ENCODE results near the gene RASA2.
"Not testable (repeated sequence)": the region's sequence is repeated elsewhere in the genome, so short reads cannot be mapped to it uniquely, and the experiment has no call there.

Gene RASA2

DNA sequence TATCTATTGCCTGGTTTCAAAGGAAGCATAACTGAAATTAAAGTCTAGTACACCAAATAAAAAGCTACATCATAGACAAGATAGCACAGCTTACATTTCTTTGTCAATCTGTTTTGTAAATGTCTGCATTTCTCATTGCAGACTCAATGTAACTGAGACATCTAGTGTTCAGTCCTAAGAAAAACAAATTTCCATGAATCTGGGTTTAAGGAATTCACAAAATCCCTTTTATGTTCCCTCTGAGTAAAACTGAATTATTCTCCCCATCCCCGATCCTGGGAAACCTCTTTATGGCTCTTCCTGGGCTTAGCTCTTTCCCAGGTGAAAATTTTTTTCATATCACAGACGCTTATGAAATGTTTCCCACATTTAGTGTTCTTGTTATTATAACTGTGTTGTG lies 21.6 kb upstream of the RASA2 start:
- no peak overlapping the region for H3K27ac ChIP-seq (ENCODE audit: low read depth, low read length)
- H3K27me3 ChIP-seq (ENCODE audit: control insufficient read depth, insufficient read depth, low read length): no peaks in the 10 kb centered on the region
- no peak overlapping the region for H3K4me3 ChIP-seq (ENCODE audit: low read length)
- H3K4me1 ChIP-seq (ENCODE audit: control insufficient read depth, insufficient read depth, low read length): no peaks in the 10 kb centered on the region
- no peak overlapping the region for H3K9ac ChIP-seq (ENCODE audit: low read length)
- no peaks in the 10 kb centered on the region for H3K36me3 ChIP-seq (ENCODE audit: control insufficient read depth, insufficient read depth, low read length)

DNA sequence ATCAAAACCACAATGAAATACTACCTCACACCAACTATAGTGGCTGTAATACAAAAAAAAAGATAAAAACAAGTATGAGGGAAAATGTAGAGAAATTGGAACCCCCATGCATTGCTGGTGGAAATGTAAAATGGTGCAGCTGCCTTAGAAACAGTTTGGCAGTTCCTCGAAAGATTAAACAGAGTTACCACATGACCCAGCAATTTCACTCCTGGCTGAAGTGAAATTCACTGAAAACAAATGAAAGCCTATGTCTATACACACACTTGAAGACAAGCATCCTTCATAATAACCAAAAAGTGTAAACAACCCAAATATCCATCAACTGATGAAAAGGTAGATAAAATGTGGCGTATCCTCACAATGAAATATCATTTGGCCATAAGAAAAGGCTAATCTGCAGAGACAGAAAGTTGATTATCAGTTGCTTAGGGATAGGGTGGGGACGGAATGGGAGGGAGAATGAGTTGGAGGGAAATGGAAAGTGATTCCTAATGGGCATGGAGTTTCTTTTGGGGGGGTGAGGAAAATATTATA lies 20.1 kb upstream of the RASA2 start:
- Histone ChIP-seq H3K27me3 (ENCODE audit: control insufficient read depth, insufficient read depth, low read length) (no peaks in the 10 kb centered on the region), H3K9ac (ENCODE audit: low read length) (no peak overlapping the region), H3K27ac (ENCODE audit: low read depth, low read length) (no peak overlapping the region)

DNA sequence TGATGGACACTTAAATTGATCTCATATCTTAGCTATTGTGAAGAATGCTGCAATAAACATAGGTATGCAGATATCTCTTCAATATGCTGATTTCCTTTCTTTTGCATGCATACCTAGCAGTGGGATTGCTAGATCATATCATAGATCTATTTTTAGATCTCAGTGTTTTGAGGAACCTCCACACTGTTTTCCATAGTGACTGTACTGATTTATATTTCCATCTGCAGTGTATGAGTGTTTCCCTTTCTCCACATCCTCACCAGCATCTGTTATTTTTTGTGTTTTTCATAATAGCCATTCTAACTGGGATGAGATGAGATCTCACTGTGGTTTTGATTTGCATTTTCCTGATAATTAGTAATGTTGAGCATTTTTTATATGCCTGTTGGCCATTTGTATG lies 17.1 kb upstream of the RASA2 start:
- no peaks in the 10 kb centered on the region for H3K4me1 ChIP-seq (ENCODE audit: control insufficient read depth, insufficient read depth, low read length)
- no peak overlapping the region for H3K9ac ChIP-seq (ENCODE audit: low read length)
- no peak overlapping the region for H3K27ac ChIP-seq (ENCODE audit: low read depth, low read length)
- H3K4me3 ChIP-seq (ENCODE audit: low read length): no peak overlapping the region
- no peaks in the 10 kb centered on the region for H3K36me3 ChIP-seq (ENCODE audit: control insufficient read depth, insufficient read depth, low read length)
- no peaks in the 10 kb centered on the region for H3K27me3 ChIP-seq (ENCODE audit: control insufficient read depth, insufficient read depth, low read length)

More for the DNA sequence above, 20.1 kb upstream of the RASA2 start:
- no peak overlapping the region for H3K4me3 ChIP-seq (ENCODE audit: low read length)
- H3K4me1 ChIP-seq (ENCODE audit: control insufficient read depth, insufficient read depth, low read length): no peaks in the 10 kb centered on the region
- H3K36me3 ChIP-seq (ENCODE audit: control insufficient read depth, insufficient read depth, low read length): no peaks in the 10 kb centered on the region

DNA sequence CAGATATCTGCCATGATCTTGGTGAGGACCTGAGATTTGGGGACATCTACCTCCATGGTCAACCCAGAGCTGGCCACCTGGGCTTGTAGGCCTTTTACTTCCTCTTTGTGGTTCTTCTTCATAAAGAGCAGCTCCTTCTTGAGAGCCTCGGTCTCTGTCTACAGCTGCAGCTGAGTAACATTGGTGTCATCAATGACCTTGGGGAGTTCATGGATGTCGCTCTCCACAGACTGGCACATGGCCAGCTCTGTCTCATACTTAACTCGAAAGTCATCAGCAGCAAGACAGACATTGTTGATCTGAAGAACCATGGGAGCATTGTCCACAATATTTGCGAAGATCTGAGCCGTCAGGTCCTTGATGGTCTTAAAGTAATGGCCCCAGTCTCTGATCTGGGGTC lies 15.7 kb upstream of the RASA2 start:
- no peak overlapping the region for H3K9ac ChIP-seq (ENCODE audit: low read length)
- H3K4me3 ChIP-seq (ENCODE audit: low read length): no peak overlapping the region
- no peaks in the 10 kb centered on the region for H3K36me3 ChIP-seq (ENCODE audit: control insufficient read depth, insufficient read depth, low read length)
- no peaks in the 10 kb centered on the region for H3K27me3 ChIP-seq (ENCODE audit: control insufficient read depth, insufficient read depth, low read length)
- H3K4me1 ChIP-seq (ENCODE audit: control insufficient read depth, insufficient read depth, low read length): no peaks in the 10 kb centered on the region
- H3K27ac ChIP-seq (ENCODE audit: low read depth, low read length): no peak overlapping the region

DNA sequence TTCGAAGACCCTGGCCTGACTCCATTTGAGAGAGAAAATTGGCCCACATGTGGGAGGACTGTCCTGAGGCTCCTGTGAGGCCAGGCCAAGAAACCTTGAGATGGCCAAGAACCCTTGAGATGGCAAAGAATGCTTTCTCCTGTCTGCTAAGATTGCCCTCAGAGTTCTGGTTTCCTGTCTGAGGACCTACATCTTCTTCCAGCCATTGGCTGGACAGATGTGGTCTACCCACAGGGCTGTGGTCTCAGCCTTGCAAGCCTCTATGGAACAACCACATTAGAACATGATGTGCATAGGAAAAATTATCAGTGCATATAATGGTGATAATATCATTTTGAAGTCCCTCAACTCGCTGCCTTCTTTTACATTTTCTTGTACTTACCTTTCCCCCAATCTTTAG lies 10.8 kb upstream of the RASA2 start:
- Histone ChIP-seq H3K9ac (ENCODE audit: low read length) (no peak overlapping the region), H3K4me3 (ENCODE audit: low read length) (no peak overlapping the region), H3K27me3 (ENCODE audit: control insufficient read depth, insufficient read depth, low read length) (no peaks in the 10 kb centered on the region), H3K27ac (ENCODE audit: low read depth, low read length) (no peak overlapping the region), H3K4me1 (ENCODE audit: control insufficient read depth, insufficient read depth, low read length) (no peaks in the 10 kb centered on the region), H3K36me3 (ENCODE audit: control insufficient read depth, insufficient read depth, low read length) (no peaks in the 10 kb centered on the region)

DNA sequence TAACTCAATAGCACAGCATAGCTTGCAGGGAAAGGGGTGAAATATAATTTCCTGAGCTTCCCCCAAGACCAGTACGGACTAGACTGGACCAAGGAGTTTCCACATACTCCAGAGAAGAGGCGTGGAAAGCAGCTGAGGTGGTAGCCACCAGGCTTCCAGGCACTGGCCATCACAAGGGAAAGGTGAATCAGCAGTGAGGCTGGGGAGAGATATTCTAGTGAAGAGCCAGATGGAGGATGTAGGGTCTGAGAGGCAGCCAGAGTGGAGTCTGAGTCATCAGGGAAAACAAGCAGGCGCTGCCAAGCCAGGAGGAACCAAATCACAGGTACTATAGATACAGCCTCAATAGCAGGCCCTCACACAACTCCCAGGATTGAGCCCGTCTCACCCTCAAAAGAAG lies 9.6 kb upstream of the RASA2 start:
- Histone ChIP-seq H3K27ac (ENCODE audit: low read depth, low read length) (no peak overlapping the region), H3K36me3 (ENCODE audit: control insufficient read depth, insufficient read depth, low read length) (no peaks in the 10 kb centered on the region), H3K4me3 (ENCODE audit: low read length) (no peak overlapping the region), H3K9ac (ENCODE audit: low read length) (no peak overlapping the region), H3K27me3 (ENCODE audit: control insufficient read depth, insufficient read depth, low read length) (no peaks in the 10 kb centered on the region), H3K4me1 (ENCODE audit: control insufficient read depth, insufficient read depth, low read length) (no peaks in the 10 kb centered on the region)

DNA sequence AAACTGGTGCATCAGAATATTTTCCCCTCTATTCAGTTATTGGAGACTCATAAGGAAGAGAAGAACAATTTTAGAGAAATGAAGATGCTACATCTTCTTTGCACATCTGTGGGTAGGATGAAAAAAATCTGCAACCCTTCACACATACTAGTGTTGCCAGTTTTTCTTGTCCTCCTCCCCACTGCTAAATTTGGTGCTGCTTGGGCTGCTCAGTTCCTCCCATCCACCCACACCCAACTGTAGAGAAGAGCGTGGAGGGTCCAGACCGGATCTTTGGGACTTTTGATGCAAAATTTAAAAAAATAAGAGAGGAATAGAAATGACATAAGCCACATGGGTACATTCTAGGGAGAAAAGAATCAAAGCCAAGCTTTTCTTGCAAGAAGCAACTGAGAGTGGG lies 8.7 kb upstream of the RASA2 start:
- H3K36me3 ChIP-seq (ENCODE audit: control insufficient read depth, insufficient read depth, low read length): no peaks in the 10 kb centered on the region
- H3K9ac ChIP-seq (ENCODE audit: low read length): no peak overlapping the region
- no peak overlapping the region for H3K27ac ChIP-seq (ENCODE audit: low read depth, low read length)
- no peaks in the 10 kb centered on the region for H3K4me1 ChIP-seq (ENCODE audit: control insufficient read depth, insufficient read depth, low read length)
- no peak overlapping the region for H3K4me3 ChIP-seq (ENCODE audit: low read length)
- H3K27me3 ChIP-seq (ENCODE audit: control insufficient read depth, insufficient read depth, low read length): no peaks in the 10 kb centered on the region

DNA sequence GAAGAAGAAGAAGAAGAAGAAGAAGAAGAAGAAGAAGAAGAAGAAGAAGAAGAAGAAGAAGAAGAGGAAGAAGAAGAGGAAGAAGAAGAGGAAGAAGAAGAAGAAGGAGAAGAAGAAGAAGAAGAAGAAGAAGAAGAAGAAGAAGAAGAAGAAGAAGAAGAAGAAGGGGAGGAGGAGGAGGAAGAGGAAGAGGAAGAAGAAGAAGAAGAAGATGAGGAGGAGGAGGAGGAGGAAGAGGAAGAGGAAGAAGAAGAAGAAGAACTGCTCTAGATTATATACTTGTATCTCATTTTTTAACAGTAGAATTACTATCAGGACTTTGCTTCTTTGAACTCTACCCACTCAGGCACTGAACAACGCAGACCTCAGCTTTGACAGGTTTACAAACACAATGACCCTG lies 8.0 kb upstream of the RASA2 start:
- not testable (repeated sequence) for H3K4me3 ChIP-seq (ENCODE audit: low read length); H3K27me3 ChIP-seq (ENCODE audit: control insufficient read depth, insufficient read depth, low read length); H3K9ac ChIP-seq (ENCODE audit: low read length); H3K27ac ChIP-seq (ENCODE audit: low read depth, low read length); H3K4me1 ChIP-seq (ENCODE audit: control insufficient read depth, insufficient read depth, low read length); H3K36me3 ChIP-seq (ENCODE audit: control insufficient read depth, insufficient read depth, low read length)

DNA sequence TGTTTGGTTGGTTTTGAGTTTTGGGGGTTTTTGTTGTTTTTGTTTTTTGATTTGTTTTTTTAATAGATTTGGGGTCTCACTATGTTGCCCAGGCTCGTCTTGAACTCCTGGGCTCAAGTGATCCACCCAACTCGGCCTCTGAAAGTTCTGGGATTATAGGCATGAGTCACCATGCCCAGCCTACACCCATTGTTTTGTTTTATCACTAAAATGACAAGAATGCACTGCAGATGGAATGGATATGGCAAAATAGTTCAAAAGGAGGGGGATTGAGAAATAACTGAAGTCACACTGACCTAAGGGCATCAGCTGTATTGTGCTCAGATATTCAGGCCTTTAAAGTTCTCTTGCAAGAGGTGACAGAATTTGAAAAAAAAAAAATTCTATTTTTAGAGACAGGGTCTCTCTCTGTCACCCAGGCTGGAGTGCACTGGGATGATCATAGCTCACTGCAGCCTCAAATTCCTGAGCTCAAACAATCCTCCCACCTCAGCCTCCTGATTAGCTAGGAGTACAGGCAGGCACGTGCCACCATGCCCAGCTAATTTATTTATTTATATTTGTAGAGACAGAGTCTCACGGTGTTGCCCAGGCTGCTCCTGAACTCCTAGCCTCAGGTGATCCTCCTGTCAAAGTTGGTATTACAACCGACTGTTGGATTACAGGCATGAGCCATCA lies 4.4 kb upstream of the RASA2 start:
- no peak overlapping the region for H3K9ac ChIP-seq (ENCODE audit: low read length)

DNA sequence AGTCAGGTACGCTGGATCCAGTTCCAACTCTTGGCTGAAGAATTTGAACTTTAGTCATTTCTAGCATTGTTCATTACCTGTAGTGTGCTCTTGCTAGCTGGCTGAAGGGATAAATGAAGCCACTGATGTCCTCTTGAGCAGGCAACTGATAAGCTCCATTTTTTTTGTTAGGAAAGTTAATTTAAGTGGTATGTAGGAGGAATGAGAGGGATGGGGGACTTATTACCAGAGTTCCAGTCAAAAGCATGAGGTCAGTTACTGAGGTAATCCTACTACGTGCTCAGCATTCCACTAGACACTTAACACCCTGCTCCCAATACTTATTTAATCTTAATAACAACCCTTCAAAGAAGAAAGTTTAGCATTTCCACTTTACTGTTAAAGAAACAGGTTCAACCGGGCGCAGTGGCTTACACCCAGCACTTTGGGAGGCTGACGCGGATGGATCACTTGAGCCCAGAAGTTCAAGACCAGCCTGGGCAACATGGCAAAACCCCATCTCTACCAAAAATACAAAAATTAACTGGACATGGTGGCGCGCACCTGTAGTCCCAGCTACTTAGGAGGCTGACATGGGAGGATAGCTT lies 2.0 kb upstream of the RASA2 start:
- H3K36me3 ChIP-seq (ENCODE audit: control insufficient read depth, insufficient read depth, low read length): no peaks in the 10 kb centered on the region
- H3K27me3 ChIP-seq (ENCODE audit: control insufficient read depth, insufficient read depth, low read length): no peaks in the 10 kb centered on the region
- H3K9ac ChIP-seq (ENCODE audit: low read length): no peak overlapping the region
- no peaks in the 10 kb centered on the region for H3K4me1 ChIP-seq (ENCODE audit: control insufficient read depth, insufficient read depth, low read length)
- H3K4me3 ChIP-seq (ENCODE audit: low read length): no peak overlapping the region
- no peak overlapping the region for H3K27ac ChIP-seq (ENCODE audit: low read depth, low read length)

More for the DNA sequence above, 4.4 kb upstream of the RASA2 start:
- Histone ChIP-seq H3K27ac (ENCODE audit: low read depth, low read length) (no peak overlapping the region), H3K4me1 (ENCODE audit: control insufficient read depth, insufficient read depth, low read length) (no peaks in the 10 kb centered on the region), H3K36me3 (ENCODE audit: control insufficient read depth, insufficient read depth, low read length) (no peaks in the 10 kb centered on the region), H3K4me3 (ENCODE audit: low read length) (no peak overlapping the region), H3K27me3 (ENCODE audit: control insufficient read depth, insufficient read depth, low read length) (no peaks in the 10 kb centered on the region)

DNA sequence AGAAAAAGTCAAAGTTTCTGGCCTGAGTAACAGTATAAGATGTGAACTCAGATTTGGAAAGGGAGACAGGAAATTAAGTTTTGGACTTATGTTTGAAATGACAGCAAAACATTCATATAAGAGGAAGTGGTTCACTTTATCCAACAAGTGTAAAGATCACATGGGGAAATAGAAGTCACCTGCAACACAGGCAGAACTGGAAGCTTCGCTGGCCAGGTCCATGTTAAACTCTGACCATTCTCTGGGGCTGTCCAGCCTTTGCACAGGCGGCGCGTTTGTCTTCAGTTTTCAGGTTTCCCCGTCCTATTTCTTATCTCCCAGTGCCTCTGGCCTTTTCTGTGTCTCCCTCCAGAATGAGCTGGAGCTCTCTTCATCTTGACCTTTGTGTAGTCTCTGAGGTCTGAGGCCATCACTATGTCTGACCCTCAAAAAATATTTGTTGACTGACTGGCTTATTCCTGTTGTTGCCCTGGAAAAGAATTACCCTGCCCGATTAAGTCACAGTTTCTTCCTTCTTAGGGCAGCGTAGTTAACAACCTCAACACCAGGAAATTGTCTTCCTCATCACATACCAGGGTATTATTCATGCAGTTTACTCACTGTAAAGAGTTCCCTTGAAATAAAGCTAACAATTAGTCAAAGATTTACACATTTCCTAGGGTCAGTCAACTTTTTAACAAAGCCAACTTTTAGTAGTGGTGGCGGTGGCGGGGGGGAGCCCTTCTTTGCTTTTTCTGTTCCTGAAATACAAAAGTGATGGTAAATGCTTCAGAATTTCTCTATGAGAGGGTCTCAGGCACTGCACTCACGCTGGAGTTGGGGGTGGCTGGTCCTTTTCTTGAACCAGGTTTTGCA lies 959 bp upstream of the RASA2 start:
- Histone ChIP-seq H3K36me3 (ENCODE audit: control insufficient read depth, insufficient read depth, low read length) (no peaks in the 10 kb centered on the region), H3K4me1 (ENCODE audit: control insufficient read depth, insufficient read depth, low read length) (no peaks in the 10 kb centered on the region), H3K4me3 (ENCODE audit: low read length) (peak overlapping the region; percentile 67), H3K27ac (ENCODE audit: low read depth, low read length) (peak overlapping the region; percentile 65), H3K27me3 (ENCODE audit: control insufficient read depth, insufficient read depth, low read length) (no peaks in the 10 kb centered on the region), H3K9ac (ENCODE audit: low read length) (no peak overlapping the region)

DNA sequence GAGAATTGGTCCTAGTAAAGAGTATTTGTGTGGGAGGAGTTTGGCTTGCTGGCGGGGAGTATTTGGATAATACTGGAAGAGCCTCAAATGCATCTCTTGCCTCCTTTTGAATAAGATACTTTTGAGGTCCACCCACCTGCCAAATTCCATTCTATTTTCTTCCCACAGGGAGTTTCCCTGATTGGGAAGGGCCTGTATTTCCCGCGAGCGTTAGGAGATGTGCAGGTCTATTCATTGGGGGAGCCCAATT lies 406 bp upstream of the RASA2 start:
- no peaks in the 10 kb centered on the region for H3K4me1 ChIP-seq (ENCODE audit: control insufficient read depth, insufficient read depth, low read length)
- H3K36me3 ChIP-seq (ENCODE audit: control insufficient read depth, insufficient read depth, low read length): no peaks in the 10 kb centered on the region
- H3K27ac ChIP-seq (ENCODE audit: low read depth, low read length): peak overlapping the region; percentile 65
- H3K9ac ChIP-seq (ENCODE audit: low read length): peak overlapping the region; percentile 16
- H3K4me3 ChIP-seq (ENCODE audit: low read length): peak overlapping the region; percentile 67
- no peaks in the 10 kb centered on the region for H3K27me3 ChIP-seq (ENCODE audit: control insufficient read depth, insufficient read depth, low read length)

Data from rectal smooth muscle tissue (tissue), 1 donor.